ENCODE measurements around the gene OR2L2.
"Not testable (repeated sequence)": the region's sequence is repeated elsewhere in the genome, so short reads cannot be mapped to it uniquely, and the experiment has no call there.

OR2L2 gene, protein sequence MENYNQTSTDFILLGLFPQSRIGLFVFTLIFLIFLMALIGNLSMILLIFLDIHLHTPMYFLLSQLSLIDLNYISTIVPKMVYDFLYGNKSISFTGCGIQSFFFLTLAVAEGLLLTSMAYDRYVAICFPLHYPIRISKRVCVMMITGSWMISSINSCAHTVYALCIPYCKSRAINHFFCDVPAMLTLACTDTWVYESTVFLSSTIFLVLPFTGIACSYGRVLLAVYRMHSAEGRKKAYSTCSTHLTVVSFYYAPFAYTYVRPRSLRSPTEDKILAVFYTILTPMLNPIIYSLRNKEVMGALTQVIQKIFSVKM

DNA sequence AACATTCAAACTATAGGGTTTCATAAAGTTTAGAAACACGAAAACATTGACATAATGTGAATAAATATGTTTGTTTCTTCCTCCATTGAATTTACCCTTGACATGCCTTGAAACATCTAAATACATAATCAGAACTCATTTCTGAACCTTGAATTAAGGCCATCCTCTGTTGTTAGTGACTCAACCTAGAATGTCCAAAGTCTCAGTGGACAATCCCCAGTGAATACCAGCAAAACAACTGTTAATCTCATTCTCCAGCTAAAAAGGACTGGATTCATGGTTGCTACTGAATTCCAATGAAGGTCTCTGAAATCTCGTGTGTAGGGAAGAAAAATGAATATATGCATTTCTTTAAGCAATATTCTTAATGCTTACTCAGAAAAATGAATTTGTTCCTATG, at the start of gene OR2L2:
Gene OR2L2 (plus strand): TSS at position 301 of the 400 bp plus-strand sequence. CDS start 8,198 bp downstream, outside the sequence.
- no peak for DNase-seq

GRCh38 chr1:247992986-247993385, 36.9 kb upstream of the OR2L2 start:
- no peak for DNase-seq

DNA sequence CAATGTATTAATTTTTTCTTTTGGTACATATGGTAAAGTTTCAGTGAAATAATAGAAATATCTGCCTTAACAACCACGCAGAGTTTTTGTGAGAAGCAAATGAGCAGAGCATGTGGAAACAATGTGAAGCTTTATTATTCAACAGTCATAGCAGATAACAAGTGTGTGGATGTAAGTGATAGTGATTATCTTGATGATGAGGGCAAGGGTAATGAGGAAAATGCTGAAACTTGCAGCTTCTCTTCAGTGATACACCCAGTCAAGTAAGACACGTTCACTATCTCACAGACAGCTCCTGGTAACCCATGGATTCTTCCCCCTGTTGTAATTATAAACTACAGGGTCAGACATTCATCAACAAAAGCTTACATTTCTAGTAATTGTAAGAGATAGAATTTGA, 31.1 kb upstream of the OR2L2 start:
- DNase-seq, result no peak

DNA sequence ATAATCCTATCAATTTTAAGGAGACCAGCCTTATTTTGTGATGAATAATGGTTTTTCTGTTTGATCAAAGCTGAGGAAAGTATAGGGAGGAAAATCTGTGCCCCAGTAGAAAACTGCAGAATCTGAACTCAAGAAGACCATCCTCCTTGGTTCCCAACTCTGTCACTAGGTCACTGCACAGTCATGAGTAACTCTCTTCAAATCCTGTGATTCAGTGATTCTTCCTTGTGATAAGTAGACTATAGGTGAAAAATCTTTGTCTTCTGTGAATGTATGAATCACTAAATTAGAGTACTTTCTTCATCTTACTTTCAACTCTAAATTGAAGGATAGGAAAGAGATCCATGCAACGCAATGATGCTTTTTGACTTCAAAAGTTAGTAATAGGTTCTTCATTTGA, 29.7 kb upstream of the OR2L2 start:
- DNase-seq, result no peak

DNA sequence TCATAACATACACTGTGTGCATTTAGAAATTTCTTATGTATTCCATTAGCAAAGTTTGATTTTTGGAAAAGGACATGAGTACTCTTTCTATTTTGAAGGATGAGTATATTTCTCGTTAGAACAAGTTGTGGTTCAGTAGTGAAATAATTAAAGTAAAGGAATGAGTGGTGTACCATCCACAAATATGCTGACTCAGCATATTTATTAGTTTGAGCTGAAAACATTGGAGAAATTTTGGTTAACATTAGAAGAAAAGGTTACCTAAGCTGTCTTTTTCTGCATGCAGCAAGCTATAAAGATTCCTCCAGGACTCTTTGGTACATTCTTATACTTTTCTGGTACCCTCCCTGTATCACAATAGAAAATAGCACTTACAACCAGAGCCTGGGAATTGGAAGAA, 22.1 kb upstream of the OR2L2 start:
- DNase-seq, result no peak

DNA sequence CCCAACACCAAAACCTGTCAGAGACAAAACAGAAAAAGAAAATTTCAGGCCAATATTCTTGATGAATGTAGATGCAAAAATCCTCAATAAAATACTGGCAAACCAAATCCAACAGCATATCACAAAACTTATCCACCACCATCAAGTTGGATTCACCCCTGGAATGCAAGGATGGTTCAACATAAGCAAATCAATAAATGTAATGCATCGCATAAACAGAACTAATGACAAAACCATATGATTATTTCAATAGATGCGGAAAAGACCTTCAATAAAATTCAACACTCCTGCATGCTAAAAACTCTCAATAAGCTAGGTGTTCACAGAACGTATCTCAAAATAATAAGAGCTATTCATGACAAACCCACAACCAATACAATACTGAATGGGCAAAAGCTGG, 20.2 kb upstream of the OR2L2 start:
- DNase-seq, result no peak

- DNase-seq, result no peak
Observed at GRCh38 chr1:248013229-248013710, 16.6 kb upstream of the OR2L2 start, which contains the start of gene OR2L5. Gene OR2L5, plus strand, starts transcription at chr1:248013660. Its CDS starts 8,288 bp downstream, at chr1:248021948.

DNA sequence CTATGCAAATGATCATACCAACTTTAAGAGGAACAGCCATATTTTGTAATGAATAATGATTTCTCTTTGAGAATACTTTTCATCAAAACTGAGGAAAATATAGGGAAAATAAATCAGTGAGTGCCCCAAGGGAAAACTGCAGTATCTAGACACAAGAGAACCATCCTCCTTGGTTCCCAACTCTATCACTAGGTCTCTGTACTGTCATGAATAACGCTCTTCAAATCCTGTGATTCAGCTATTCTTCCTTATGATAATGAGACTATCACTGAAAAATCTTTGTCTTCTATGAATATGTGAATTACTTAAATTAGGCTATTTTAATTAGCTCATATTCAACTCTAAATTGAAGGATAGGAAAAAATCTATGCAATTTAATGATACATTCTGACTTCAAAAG, 14.1 kb upstream of the OR2L2 start:
- no peak for DNase-seq

DNA sequence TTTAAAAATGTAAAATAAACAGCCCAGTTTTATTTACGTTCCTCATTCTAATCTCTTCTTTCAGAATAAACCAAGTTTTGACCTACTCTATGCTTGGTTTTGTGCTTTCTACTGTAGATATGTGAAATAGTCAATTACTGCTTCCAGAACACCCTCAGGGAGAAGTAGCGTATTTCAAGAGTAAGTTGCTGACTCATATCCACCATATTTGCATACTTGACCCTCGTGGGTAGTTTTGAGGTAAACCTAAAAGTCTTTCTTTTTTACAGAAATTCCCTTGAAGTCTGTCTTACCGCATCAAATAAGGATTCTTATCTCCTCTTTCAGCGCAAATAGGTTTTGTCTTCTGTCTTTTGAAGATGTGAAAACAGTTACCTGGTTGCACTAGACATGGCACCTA, 15.3 kb downstream of the OR2L2 start:
- no peak for DNase-seq

DNA sequence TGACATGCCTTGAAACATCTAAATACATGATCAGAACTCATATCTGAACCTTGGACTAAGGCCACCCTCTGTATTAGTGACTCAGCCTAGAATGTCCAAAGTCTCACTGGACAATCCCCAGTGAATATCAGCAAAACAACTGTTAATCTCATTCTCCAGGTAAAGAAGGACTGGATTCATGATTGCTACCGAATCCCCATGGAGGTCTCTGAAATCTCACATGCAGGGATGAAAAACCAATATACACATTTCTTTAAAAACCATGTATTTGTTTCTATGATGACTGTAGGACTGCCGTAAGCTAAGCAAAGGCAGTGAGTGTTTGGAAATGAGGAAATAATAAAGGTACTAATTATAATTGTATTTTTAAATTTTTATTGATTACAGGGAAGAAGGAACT, 16.7 kb downstream of the OR2L2 start, which contains the start of gene OR2L3:
Gene OR2L3 (plus strand): TSS at position 301 of the 400 bp plus-strand sequence. CDS start 13,846 bp downstream, outside the sequence.
- no peak for DNase-seq

DNA sequence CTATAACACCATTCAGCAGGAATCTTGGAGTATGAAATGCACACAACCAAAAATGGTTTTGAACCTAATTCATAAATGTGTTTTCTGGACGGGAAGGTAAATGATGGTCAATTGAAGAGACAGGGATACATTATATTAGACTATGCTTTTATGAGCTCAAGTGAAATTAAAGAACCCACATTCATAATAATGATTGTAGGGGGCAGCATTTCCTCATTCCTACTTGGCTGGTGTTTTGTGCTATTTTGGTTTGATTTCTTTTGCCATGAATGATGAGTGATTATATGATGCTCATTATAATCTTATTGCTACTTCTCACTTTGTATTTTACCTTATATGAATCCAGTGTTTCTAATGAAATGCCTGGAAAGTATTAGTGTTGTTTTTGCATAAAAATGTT, 17.1 kb downstream of the OR2L2 start:
- no peak for DNase-seq

GRCh38 chr1:248054671-248055070, 24.8 kb downstream of the OR2L2 start:
- DNase-seq, result no peak

DNA sequence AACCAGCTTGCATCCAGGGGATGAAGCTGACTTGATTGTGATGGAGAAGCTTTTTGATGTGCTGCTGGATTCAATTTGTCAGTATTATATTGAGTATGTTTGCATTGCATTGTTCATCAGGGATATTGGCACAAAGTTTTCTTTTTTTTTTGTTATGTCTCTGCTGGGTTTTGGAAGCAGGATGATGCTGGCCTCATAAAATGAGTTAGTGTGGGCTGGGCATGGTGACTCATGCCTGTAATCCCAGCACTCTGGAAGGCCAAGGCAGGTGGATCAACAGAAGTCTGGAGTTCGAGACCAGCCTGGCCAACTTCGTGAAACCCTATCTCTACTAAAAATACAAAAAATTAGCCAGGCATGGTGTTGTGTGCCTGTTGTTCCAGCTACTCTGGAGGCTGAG, 25.4 kb downstream of the OR2L2 start:
- DNase-seq, result no peak

DNA sequence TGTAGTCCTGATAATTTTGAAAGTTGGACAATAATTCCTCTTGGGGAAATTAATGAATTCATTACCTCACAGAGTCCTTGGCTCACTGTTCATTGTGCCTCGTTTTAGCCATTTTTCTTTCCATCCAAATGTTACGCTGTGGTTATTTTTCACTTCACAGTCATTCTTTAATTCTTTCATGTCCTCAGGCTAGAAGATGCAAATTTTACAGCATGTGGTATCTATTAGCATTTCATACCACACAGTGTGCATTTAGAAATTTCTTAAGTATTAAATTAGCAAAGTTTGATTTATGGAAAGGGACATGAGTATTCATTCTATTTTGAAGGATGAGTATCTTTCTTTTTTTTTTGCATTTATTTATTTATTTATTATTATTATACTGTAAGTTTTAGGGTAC, 35.2 kb downstream of the OR2L2 start:
- DNase-seq, result no peak

DNA sequence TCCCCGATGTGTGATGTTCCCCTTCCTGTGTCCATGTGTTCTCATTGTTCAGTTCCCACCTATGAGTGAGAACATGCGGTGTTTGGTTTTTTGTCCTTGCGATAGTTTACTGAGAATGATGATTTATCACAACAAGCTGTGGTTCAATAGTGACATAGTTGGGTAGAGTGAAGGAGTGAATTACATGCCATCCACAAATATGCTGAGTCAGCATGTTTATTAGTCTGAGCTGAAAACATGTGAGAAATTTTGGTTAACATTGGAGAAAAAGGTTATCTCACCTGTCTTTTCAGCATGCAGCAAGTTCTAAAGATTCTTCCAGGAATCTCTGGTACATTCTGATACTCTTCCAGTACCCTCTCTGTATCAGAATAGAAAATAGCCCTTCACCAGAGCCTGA, 35.7 kb downstream of the OR2L2 start:
- DNase-seq, result no peak

GRCh38 chr1:248083864-248084263, 54.0 kb downstream of the OR2L2 start:
- not testable (repeated sequence) for DNase-seq

Measured in GF-D8 (cell line).